ENCODE data around the gene CAST. TPM values are rescaled to one million over a fixed set of nuclear protein-coding genes. Genes with fewer than 3 reads are reported as not detected.

CAST gene
- total RNA-seq, 1 experiment from 2014 or later = 52.3 TPM

- H2BK120ac ChIP-seq (ENCODE audit: low read depth, low read length, poor library complexity, severe bottlenecking) = no peak overlapping the region
- no peak overlapping the region for H3K4me3 Mint-ChIP-seq
- no peak overlapping the region for H2AK5ac ChIP-seq (ENCODE audit: insufficient read length, low read length)
- H2BK12ac ChIP-seq (ENCODE audit: insufficient read length, low read depth, low read length) = no peak overlapping the region
- no peaks in the 10 kb centered on the region for H4K20me1 ChIP-seq (ENCODE audit: control insufficient read depth, insufficient read depth, insufficient read length)
- H3K79me1 ChIP-seq (ENCODE audit: insufficient read depth, low read depth, low read length, poor library complexity, severe bottlenecking) = no peaks in the 10 kb centered on the region
- H3K27me3 Mint-ChIP-seq (ENCODE audit: low read depth) = peaks cover 6% of the 10 kb centered on the region
- no peaks in the 10 kb centered on the region for H3K9me3 ChIP-seq (ENCODE audit: control insufficient read depth, low read depth, low read length)
- H4K8ac ChIP-seq (replicated peaks; ENCODE audit: insufficient read length, low read depth, low read length) = no peak overlapping the region
- no peak overlapping the region for H2BK5ac ChIP-seq (ENCODE audit: insufficient read length, low read length)
- H3K9ac ChIP-seq (ENCODE audit: extremely low read depth, insufficient read length, low read length) = no peak overlapping the region
- peaks cover 2% of the 10 kb centered on the region; the same call in 1 of the 2 replicates for H3K4me1 ChIP-seq (ENCODE audit: insufficient read depth, low read length)
- H3K27me3 ChIP-seq (ENCODE audit: insufficient read depth, low read length) = no peaks in the 10 kb centered on the region
- no peak for DNase-seq
- H3K9me3 Mint-ChIP-seq = no peaks in the 10 kb centered on the region
- no peak overlapping the region for H2BK15ac ChIP-seq (ENCODE audit: low read depth, low read length)
- no peak overlapping the region for H3K23ac ChIP-seq (ENCODE audit: insufficient read length, low read depth, low read length)
- H3K14ac ChIP-seq (ENCODE audit: insufficient read depth, low read length) = no peak overlapping the region
- H3K27ac ChIP-seq (ENCODE audit: insufficient read length, low read depth, low read length) = no peak overlapping the region
- no peaks in the 10 kb centered on the region for H3K23me2 ChIP-seq (ENCODE audit: insufficient read length, low read depth, low read length, poor library complexity, severe bottlenecking)
- no peaks in the 10 kb centered on the region for H3K36me3 Mint-ChIP-seq (ENCODE audit: insufficient read depth in 1 of 3, low read depth in 3 of 3)
- no peak overlapping the region for H2AFZ ChIP-seq (ENCODE audit: low read length)
- H3K4me2 ChIP-seq (ENCODE audit: insufficient read depth, insufficient read length, low read length) = no peak overlapping the region
- H3K4ac ChIP-seq (ENCODE audit: low read depth, low read length) = no peak overlapping the region
- no peak overlapping the region for H3T11ph ChIP-seq (ENCODE audit: low read length)
- no peak overlapping the region for H3K18ac ChIP-seq (ENCODE audit: insufficient read length, low read depth, low read length)
- H3K4me1 Mint-ChIP-seq = peaks cover 17 to 18% of the 10 kb centered on the region in 2 experiments
- no peak overlapping the region for H2BK20ac ChIP-seq (ENCODE audit: low read depth, low read length, poor library complexity, severe bottlenecking)
- no peaks in the 10 kb centered on the region for H3K79me2 ChIP-seq (ENCODE audit: insufficient read depth, low read length)
- TF ChIP-seq CTCF (conservative IDR thresholded peaks at IDR 0.05) = no peak
- H4K91ac ChIP-seq (ENCODE audit: insufficient read length, low read depth, low read length) = no peak overlapping the region
- no peak overlapping the region for H3K56ac ChIP-seq (ENCODE audit: insufficient read length, low read depth, low read length)
- no peak overlapping the region for H4K5ac ChIP-seq (ENCODE audit: insufficient read length, low read depth, low read length)
- H3K27ac Mint-ChIP-seq = no peak overlapping the region
Observed at GRCh38 chr5:96812851-96813250, 150.7 kb downstream of the CAST start.

All from H9 (cell line).